Gastroesophageal sphincter (tissue), 3 donors: ENCODE data around the gene XRCC4.

Experiments
- POLR2A ChIP-seq, 2 donors: fragments of 450-650 bp; IDR thresholded peaks; one replicate each; pipeline ENCODE4 v1.6.1; 2017; ENCODE audit warnings: antibody characterized with exemption in 2 of 2, mild to moderate bottlenecking in 2 of 2, moderate library complexity in 1 of 2
- TF ChIP-seq, protein P1 (sequence below), 4 experiments: fragments of 200-600 bp in 2 of 4; fragments of 450-650 bp in 2 of 4; sonication (generic) in 1 of 4; IDR thresholded peaks; one replicate each; pipeline ENCODE4 v1.5.1; 2017 to 2019; ENCODE audit warnings: antibody characterized with exemption in 4 of 4, mild to moderate bottlenecking in 2 of 4, moderate library complexity in 2 of 4

DNA sequence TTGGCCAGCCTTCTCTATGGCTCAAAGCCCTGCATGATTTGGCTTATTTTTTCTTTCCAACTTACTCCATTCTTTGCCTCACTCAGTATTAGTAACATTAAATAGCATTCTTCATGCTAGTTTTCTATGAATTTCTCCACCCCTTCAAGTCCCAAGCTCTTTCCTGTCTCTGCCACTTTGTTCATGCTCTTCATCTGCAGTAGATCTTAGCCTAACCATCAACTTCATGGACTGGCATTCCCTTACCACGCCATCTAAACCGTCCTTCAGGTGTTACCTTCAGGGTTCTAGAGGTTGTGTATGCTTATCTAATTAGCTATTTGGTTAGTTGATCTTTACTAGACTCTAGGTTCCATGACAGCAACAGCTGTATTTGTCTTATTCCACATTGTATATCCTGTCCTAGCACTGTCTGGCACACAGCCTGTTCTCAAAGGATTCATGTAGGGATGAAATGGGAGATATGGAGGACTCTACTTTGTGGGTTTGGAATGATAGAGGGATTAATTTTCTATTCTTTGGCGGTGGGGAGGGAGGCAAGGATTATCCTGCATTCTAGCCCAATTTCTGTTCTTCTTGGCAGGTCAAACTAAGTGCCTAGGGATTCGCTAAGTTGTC lies 26.5 kb upstream of the XRCC4 start:
- TF ChIP-seq, protein P1, sequence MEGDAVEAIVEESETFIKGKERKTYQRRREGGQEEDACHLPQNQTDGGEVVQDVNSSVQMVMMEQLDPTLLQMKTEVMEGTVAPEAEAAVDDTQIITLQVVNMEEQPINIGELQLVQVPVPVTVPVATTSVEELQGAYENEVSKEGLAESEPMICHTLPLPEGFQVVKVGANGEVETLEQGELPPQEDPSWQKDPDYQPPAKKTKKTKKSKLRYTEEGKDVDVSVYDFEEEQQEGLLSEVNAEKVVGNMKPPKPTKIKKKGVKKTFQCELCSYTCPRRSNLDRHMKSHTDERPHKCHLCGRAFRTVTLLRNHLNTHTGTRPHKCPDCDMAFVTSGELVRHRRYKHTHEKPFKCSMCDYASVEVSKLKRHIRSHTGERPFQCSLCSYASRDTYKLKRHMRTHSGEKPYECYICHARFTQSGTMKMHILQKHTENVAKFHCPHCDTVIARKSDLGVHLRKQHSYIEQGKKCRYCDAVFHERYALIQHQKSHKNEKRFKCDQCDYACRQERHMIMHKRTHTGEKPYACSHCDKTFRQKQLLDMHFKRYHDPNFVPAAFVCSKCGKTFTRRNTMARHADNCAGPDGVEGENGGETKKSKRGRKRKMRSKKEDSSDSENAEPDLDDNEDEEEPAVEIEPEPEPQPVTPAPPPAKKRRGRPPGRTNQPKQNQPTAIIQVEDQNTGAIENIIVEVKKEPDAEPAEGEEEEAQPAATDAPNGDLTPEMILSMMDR (IDR thresholded peaks at IDR 0.05) = no peak
- no peak for TF ChIP-seq POLR2A (IDR thresholded peaks at IDR 0.05)
